Upper lobe of right lung (tissue), 1 donor: ENCODE results near the gene UGDH. TPM values are rescaled to one million over a fixed set of nuclear protein-coding genes. Genes with fewer than 3 reads are reported as not detected.

Experiments
- ATAC-seq: fragments of 200-7000 bp; cut with Tn5 transposase; one replicate; pipeline ENCODE4 v1.9.1; 2020; ENCODE audit warnings: mild to moderate bottlenecking, moderate library complexity
- DNase-seq: peaks from one replicate; pipeline ENCODE4 v3.0.0-alpha.2; 2020
- H3K27ac ChIP-seq: fragments of 200-600 bp; one replicate; pipeline ENCODE4 v1.8.0; 2022
- H3K27me3 ChIP-seq: fragments of 200-600 bp; one replicate; pipeline ENCODE4 v1.8.0; 2022; ENCODE audit warnings: mild to moderate bottlenecking
- H3K36me3 ChIP-seq: fragments of 200-600 bp; one replicate; pipeline ENCODE4 v1.8.0; 2022
- H3K4me1 ChIP-seq: fragments of 200-600 bp; one replicate; pipeline ENCODE4 v1.8.0; 2022
- H3K4me3 ChIP-seq: fragments of 200-600 bp; one replicate; pipeline ENCODE4 v1.8.0; 2022; ENCODE audit warnings: mild to moderate bottlenecking
- H3K9me3 ChIP-seq: fragments of 200-600 bp; one replicate; pipeline ENCODE4 v1.8.0; 2022
- intact Hi-C: fragments of 100-400 bp; cut with DNase I; formaldehyde crosslinking; loops from one replicate; pipeline ENCODE4 v1.11.0; 2022
- total RNA-seq: library from RNA; stranded (reverse); fragmentation: NEBNext Ultra II Directional; extraction: Animal tissue kit (Norgen Biotek cat#: 25700); gene quantifications from one replicate; pipeline ENCODE4 v1.2.1, GENCODE V29; 2021
- TF ChIP-seq, protein P1 (sequence below): fragments of 200-600 bp; IDR thresholded peaks from one replicate; pipeline ENCODE4 v1.8.0; 2022; ENCODE audit warnings: antibody characterized with exemption
- donor health status: DM: no; HTN: yes; CAD: no; lungs with severe emphysema.

Gene UGDH
- total RNA-seq, 1 donor from 2014 or later: 55.2 TPM

DNA sequence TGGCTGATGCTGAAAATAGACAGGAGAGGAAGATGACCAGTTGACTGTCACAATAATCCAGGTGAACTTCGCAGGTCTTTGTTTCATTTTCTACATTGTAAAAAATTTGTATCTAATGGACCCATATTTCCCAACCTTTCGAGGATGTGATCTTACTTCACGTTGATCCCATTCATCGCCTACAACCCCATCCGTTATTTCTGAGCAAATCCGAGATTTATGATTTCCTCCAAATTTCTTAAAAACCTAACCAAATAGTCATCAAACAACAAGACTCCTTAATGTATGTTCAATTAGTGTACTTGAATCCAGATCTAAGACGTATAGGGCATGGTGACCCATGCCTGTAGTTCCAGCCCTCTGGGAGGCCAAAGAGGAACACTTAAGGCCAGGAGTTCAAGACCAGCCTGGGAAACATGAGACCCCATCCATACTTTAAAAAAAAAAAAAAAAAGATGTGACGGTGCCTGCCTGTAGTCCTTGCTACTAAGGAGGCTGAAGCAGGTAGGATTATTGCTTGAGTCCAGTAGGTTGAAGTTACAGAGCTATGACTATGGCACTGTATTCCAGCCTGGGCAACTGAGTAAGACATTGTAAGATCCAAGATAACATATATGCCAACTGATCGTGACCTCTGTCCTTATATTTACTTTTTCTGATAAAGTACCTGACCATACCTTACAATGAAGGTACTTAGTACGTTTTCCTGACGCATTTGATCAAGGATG lies 74.2 kb downstream of the UGDH start:
- H3K36me3 ChIP-seq: peaks cover 79% of the 10 kb centered on the region
- ATAC-seq: no peak

DNA sequence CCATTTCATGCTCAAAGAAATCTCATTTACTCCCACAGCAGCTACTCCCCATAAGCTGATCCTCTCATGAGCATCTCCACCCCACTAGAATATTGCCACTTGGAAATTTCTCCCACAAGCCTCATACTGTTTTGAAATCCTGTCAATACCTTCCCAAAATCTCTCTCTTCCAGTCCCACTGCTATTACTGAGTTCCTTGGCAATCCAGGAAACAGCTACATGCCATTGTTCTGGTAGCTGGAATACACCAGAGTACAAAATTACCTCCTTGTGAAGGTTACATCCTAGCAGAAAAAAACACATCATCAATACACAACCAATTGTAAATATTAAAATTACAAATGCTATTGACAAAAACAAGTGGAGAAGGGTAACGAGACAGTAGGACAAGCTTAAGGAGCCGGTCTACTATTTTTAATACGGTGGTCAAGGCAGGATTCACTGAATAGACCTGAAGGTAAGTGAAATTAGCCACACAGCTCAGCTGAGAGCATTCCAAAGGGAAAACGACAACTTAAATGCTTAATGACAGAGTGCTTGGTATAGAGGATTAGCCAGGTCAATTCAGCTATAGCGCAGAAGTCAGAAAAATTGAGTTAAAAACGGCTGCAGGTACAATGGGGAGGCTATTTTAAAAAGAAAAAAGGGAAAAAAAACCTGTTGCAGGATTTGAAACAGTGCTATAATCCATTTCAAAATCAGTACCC lies 74.9 kb downstream of the UGDH start:
- TF ChIP-seq, protein P1, sequence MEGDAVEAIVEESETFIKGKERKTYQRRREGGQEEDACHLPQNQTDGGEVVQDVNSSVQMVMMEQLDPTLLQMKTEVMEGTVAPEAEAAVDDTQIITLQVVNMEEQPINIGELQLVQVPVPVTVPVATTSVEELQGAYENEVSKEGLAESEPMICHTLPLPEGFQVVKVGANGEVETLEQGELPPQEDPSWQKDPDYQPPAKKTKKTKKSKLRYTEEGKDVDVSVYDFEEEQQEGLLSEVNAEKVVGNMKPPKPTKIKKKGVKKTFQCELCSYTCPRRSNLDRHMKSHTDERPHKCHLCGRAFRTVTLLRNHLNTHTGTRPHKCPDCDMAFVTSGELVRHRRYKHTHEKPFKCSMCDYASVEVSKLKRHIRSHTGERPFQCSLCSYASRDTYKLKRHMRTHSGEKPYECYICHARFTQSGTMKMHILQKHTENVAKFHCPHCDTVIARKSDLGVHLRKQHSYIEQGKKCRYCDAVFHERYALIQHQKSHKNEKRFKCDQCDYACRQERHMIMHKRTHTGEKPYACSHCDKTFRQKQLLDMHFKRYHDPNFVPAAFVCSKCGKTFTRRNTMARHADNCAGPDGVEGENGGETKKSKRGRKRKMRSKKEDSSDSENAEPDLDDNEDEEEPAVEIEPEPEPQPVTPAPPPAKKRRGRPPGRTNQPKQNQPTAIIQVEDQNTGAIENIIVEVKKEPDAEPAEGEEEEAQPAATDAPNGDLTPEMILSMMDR: no peak
- intact Hi-C loops: no loop called here
- ATAC-seq (no peak), DNase-seq (no peak)
- Histone ChIP-seq H3K4me3 (no peak overlapping the region), H3K27me3 (no peaks in the 10 kb centered on the region), H3K9me3 (no peaks in the 10 kb centered on the region), H3K36me3 (peaks cover 72% of the 10 kb centered on the region), H3K27ac (no peak overlapping the region), H3K4me1 (peaks cover 17% of the 10 kb centered on the region)

More for the DNA sequence above, 74.2 kb downstream of the UGDH start:
- Histone ChIP-seq H3K27me3 (no peaks in the 10 kb centered on the region), H3K9me3 (no peaks in the 10 kb centered on the region), H3K4me1 (peaks cover 16% of the 10 kb centered on the region), H3K27ac (no peak overlapping the region), H3K4me3 (no peak overlapping the region)
- intact Hi-C loops: no loop called here
- TF ChIP-seq, protein P1: no peak
- no peak for DNase-seq

DNA sequence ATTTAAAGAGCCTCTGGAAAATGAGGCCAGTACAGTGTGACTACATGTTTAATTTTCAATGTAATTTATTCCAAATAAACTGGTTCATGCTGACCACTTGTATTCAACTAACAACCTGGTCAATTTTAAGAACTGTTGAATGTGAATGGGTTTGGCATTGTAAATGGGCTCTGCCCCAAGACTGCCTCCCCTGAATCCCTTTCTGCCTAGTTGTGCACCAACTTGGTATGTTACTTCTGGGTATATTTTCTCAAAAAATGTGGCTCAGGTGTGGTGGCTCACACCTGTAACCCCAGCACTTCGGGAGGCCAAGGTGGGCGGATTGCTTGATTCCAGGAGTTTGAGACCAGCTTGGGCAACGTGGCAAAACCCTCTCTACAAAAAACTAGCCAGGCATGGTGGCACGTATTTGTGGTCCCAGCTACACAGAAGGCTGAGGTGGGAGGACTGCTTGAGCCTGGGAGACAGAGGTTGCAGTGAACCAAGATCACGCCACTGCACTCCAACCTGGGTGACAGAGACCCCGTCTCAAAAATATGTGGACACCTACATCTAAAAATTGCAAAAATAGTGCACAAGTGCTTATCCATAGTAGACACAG lies 75.7 kb downstream of the UGDH start:
- Histone ChIP-seq H3K27ac (no peak overlapping the region), H3K4me1 (peaks cover 11% of the 10 kb centered on the region), H3K4me3 (no peak overlapping the region), H3K9me3 (no peaks in the 10 kb centered on the region), H3K27me3 (no peaks in the 10 kb centered on the region), H3K36me3 (peaks cover 65% of the 10 kb centered on the region)
- intact Hi-C loops: no loop called here
- DNase-seq (no peak), ATAC-seq (no peak)
- TF ChIP-seq, protein P1: no peak

DNA sequence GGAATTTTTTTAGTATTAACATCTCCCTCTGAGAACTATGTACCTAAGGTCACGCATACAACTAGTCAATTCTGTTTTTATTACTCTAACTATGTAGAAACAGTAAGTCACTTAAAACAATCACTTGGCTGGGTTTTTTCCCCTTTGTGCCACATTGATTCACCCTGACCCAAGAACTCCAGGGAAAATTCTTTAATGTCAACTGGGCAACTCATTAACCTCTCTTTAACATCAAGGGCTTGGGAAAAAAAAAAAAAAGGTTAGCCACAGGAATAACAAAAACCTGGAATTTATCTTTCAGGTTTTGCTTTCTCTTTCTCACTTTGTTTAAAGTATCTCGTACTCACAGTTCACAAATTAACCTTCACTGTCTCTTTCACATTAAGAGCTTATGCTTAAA lies 76.6 kb downstream of the UGDH start:
- Histone ChIP-seq H3K4me1 (peaks cover 10% of the 10 kb centered on the region), H3K36me3 (peaks cover 56% of the 10 kb centered on the region), H3K4me3 (no peak overlapping the region), H3K9me3 (no peaks in the 10 kb centered on the region), H3K27me3 (no peaks in the 10 kb centered on the region), H3K27ac (no peak overlapping the region)
- ATAC-seq: no peak
- TF ChIP-seq, protein P1: no peak
- intact Hi-C loops: no loop called here
- DNase-seq: no peak

Other genes with a start within 250 kb of the UGDH start
- 55.5 TPM for gene RFC1, start 161.1 kb downstream of the UGDH start, total RNA-seq
- 0.87 TPM for gene KLB, start 120.5 kb downstream of the UGDH start, total RNA-seq
- 1,204 TPM for gene RPL9, start 68.5 kb downstream of the UGDH start, total RNA-seq
- gene LIAS, start 68.4 kb downstream of the UGDH start, total RNA-seq: 11.7 TPM
- gene SMIM14, start 111.4 kb upstream of the UGDH start, total RNA-seq: 53.8 TPM
- 51.4 TPM for gene UBE2K, start 170.7 kb upstream of the UGDH start, total RNA-seq